Measurements from ENCODE around the gene TM4SF18.
A peak's percentile ranks its signal among the peaks of the same experiment; 100 is the strongest.

Gene TM4SF18

DNA sequence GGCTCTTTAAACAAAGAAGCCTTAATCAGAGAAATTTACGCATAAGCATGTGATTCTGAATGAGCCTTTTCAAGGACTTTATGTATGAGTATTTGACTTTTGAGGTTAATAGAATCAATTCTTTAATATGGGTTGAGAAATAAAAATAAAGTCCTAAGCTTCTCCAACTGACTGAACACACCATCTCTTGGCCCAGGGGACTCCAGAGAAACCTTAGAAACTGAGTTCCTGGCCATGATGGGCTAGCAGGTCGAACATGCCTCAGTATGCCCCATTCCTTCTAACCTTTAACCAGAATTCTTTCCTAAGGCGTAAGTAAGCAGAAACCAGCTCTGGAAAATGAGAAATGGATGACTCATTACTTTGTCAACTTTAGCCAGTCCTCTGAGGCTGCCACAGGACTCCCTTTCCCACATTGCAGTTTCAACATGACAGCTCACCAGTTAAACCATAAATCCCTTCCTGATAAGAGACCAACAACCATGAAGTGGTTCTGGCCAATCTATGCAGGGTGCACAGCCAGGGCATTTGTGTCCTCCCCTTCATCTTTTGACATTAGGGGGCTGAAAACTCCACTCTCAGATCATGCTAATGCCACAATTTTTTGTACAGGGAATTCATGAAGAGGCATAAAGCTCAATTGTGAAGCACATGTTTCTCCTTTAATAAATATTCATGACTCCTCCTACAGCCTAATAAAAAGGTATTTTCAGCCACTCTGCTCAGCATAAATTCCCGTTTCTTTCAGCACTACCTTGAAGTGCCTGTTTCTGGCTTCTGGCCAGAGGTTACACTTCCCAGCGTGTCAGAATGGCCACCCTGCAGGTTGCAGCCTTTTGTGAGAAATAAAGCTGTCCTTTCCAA is 33.3 kb downstream of the TM4SF18 start:
- TF ChIP-seq SNAI2 (CRISPR knock-in tag; IDR thresholded peaks at IDR 0.05) (0 out of 2 replicates have a peak, but pooled peaks have one; percentile 14), ISL1 (CRISPR knock-in tag; IDR thresholded peaks at IDR 0.05) (peak; percentile 53), ZFP3 (CRISPR knock-in tag; IDR thresholded peaks at IDR 0.05) (peak; percentile 53; the same call in 1 of the 2 replicates), CSDC2 (CRISPR knock-in tag; IDR thresholded peaks at IDR 0.05) (peak; percentile 82), RARB (CRISPR knock-in tag; IDR thresholded peaks at IDR 0.05) (no peak)
- peak; percentile 96 for ATAC-seq

DNA sequence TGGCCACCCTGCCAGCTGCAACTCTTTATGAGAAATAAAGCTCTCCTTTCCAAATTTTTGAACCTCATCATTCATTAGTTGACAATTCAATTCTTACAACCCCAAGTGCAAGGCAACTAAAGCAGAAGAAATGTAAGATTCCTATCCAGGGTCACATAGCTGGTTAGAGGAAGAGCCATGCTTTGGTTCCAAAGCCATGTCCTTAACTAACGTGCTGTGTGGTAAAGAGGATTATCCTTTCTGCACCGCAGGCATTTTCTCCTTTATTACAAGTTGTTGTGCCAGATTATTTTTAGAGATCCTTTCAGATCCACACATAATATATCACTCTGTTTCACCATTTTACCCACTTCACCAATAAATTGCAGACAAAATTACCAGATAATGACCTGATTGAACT is 36.5 kb downstream of the TM4SF18 start:
- no peak for ATAC-seq
- TF ChIP-seq, protein P1, sequence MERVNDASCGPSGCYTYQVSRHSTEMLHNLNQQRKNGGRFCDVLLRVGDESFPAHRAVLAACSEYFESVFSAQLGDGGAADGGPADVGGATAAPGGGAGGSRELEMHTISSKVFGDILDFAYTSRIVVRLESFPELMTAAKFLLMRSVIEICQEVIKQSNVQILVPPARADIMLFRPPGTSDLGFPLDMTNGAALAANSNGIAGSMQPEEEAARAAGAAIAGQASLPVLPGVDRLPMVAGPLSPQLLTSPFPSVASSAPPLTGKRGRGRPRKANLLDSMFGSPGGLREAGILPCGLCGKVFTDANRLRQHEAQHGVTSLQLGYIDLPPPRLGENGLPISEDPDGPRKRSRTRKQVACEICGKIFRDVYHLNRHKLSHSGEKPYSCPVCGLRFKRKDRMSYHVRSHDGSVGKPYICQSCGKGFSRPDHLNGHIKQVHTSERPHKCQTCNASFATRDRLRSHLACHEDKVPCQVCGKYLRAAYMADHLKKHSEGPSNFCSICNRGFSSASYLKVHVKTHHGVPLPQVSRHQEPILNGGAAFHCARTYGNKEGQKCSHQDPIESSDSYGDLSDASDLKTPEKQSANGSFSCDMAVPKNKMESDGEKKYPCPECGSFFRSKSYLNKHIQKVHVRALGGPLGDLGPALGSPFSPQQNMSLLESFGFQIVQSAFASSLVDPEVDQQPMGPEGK (CRISPR knock-in tag; IDR thresholded peaks at IDR 0.05; ENCODE audit: borderline replicate concordance) = no peak
- TF ChIP-seq ZC3H10 (CRISPR knock-in tag; IDR thresholded peaks at IDR 0.05) = no peak
- no peak for TF ChIP-seq ZFP3 (CRISPR knock-in tag; IDR thresholded peaks at IDR 0.05)

DNA sequence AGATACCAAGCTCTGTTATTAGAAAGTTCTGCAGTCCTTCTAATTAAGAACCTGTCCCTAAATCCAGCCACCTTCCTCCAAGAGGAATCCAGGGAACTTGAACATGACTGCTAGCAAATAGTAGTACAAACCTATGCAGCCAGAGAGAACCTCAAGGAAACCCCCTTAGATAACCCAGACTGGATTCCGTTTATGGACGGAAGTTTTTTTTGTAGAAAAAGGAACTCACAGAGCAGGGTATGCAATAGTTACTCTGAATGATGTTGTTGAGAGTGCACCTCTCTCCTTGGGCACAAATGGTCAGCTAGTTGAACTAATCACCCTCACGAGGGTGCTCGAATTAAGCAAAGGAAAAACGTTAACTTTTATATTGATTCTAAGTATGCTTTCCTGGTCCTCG is 40.8 kb downstream of the TM4SF18 start:
- ATAC-seq = no peak
- TF ChIP-seq ESRRG (CRISPR knock-in tag; IDR thresholded peaks at IDR 0.05) = no peak
- TF ChIP-seq GLIS3 (CRISPR knock-in tag; IDR thresholded peaks at IDR 0.05) = no peak
- no peak for TF ChIP-seq SNAI2 (CRISPR knock-in tag; IDR thresholded peaks at IDR 0.05)
- TF ChIP-seq ZFP3 (CRISPR knock-in tag; IDR thresholded peaks at IDR 0.05) = no peak
- TF ChIP-seq ZFP30 (CRISPR knock-in tag; IDR thresholded peaks at IDR 0.05) = no peak
- no peak for TF ChIP-seq OSR1 (CRISPR knock-in tag; IDR thresholded peaks at IDR 0.05)
- no peak for TF ChIP-seq ZC3H10 (CRISPR knock-in tag; IDR thresholded peaks at IDR 0.05)
- no peak for TF ChIP-seq CSDC2 (CRISPR knock-in tag; IDR thresholded peaks at IDR 0.05)
- TF ChIP-seq TCF4 (CRISPR knock-in tag; IDR thresholded peaks at IDR 0.05; ENCODE audit: borderline replicate concordance) = no peak
- no peak for TF ChIP-seq PPARA (CRISPR knock-in tag; IDR thresholded peaks at IDR 0.05; ENCODE audit: borderline replicate concordance)
- TF ChIP-seq, protein P1 (CRISPR knock-in tag; IDR thresholded peaks at IDR 0.05; ENCODE audit: borderline replicate concordance) = no peak
- no peak for TF ChIP-seq ZNF8 (CRISPR knock-in tag; IDR thresholded peaks at IDR 0.05)
- no peak for TF ChIP-seq BACH2 (CRISPR knock-in tag; IDR thresholded peaks at IDR 0.05; ENCODE audit: borderline replicate concordance)
- TF ChIP-seq, protein P2, sequence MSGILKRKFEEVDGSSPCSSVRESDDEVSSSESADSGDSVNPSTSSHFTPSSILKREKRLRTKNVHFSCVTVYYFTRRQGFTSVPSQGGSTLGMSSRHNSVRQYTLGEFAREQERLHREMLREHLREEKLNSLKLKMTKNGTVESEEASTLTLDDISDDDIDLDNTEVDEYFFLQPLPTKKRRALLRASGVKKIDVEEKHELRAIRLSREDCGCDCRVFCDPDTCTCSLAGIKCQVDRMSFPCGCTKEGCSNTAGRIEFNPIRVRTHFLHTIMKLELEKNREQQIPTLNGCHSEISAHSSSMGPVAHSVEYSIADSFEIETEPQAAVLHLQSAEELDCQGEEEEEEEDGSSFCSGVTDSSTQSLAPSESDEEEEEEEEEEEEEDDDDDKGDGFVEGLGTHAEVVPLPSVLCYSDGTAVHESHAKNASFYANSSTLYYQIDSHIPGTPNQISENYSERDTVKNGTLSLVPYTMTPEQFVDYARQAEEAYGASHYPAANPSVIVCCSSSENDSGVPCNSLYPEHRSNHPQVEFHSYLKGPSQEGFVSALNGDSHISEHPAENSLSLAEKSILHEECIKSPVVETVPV (CRISPR knock-in tag; IDR thresholded peaks at IDR 0.05) = no peak
- TF ChIP-seq ZNF565 (CRISPR knock-in tag; conservative IDR thresholded peaks at IDR 0.05; ENCODE audit: low read depth) = no peak
- TF ChIP-seq, protein P3, sequence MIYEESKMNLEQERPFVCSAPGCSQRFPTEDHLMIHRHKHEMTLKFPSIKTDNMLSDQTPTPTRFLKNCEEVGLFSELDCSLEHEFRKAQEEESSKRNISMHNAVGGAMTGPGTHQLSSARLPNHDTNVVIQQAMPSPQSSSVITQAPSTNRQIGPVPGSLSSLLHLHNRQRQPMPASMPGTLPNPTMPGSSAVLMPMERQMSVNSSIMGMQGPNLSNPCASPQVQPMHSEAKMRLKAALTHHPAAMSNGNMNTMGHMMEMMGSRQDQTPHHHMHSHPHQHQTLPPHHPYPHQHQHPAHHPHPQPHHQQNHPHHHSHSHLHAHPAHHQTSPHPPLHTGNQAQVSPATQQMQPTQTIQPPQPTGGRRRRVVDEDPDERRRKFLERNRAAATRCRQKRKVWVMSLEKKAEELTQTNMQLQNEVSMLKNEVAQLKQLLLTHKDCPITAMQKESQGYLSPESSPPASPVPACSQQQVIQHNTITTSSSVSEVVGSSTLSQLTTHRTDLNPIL (CRISPR knock-in tag; IDR thresholded peaks at IDR 0.05; ENCODE audit: low read depth) = no peak
- no peak for TF ChIP-seq ZNF70 (CRISPR knock-in tag; IDR thresholded peaks at IDR 0.05)
- TF ChIP-seq ISL1 (CRISPR knock-in tag; IDR thresholded peaks at IDR 0.05) = no peak

DNA sequence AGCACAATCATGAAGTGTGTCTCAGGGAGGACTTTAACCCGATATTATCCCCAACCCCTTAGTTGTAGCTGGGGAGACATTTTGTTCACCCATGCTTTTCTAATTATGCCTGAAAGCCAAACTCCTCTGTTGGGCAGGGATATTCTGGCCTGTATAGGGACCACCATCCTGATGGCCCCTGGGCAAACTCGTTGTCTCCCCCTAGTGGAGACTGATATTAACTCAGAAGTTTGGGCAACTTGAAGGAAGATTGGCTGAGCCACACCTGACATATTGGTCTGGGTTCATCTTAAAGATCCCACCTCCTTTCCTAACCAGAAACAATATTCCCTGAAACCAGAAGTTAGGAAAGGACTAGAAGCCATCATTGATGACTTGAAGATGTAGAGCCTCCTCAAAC is 42.3 kb downstream of the TM4SF18 start:
- no peak for ATAC-seq
- no peak for TF ChIP-seq ZNF70 (CRISPR knock-in tag; IDR thresholded peaks at IDR 0.05)
- no peak for TF ChIP-seq ZFP3 (CRISPR knock-in tag; IDR thresholded peaks at IDR 0.05)
- TF ChIP-seq ZNF8 (CRISPR knock-in tag; IDR thresholded peaks at IDR 0.05) = no peak
- TF ChIP-seq SNAI2 (CRISPR knock-in tag; IDR thresholded peaks at IDR 0.05) = no peak
- TF ChIP-seq, protein P1 (CRISPR knock-in tag; IDR thresholded peaks at IDR 0.05; ENCODE audit: borderline replicate concordance) = no peak
- TF ChIP-seq, protein P2 (CRISPR knock-in tag; IDR thresholded peaks at IDR 0.05) = no peak
- TF ChIP-seq ESRRG (CRISPR knock-in tag; IDR thresholded peaks at IDR 0.05) = no peak
- TF ChIP-seq, protein P4, sequence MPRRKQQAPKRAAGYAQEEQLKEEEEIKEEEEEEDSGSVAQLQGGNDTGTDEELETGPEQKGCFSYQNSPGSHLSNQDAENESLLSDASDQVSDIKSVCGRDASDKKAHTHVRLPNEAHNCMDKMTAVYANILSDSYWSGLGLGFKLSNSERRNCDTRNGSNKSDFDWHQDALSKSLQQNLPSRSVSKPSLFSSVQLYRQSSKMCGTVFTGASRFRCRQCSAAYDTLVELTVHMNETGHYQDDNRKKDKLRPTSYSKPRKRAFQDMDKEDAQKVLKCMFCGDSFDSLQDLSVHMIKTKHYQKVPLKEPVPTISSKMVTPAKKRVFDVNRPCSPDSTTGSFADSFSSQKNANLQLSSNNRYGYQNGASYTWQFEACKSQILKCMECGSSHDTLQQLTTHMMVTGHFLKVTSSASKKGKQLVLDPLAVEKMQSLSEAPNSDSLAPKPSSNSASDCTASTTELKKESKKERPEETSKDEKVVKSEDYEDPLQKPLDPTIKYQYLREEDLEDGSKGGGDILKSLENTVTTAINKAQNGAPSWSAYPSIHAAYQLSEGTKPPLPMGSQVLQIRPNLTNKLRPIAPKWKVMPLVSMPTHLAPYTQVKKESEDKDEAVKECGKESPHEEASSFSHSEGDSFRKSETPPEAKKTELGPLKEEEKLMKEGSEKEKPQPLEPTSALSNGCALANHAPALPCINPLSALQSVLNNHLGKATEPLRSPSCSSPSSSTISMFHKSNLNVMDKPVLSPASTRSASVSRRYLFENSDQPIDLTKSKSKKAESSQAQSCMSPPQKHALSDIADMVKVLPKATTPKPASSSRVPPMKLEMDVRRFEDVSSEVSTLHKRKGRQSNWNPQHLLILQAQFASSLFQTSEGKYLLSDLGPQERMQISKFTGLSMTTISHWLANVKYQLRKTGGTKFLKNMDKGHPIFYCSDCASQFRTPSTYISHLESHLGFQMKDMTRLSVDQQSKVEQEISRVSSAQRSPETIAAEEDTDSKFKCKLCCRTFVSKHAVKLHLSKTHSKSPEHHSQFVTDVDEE (CRISPR knock-in tag; IDR thresholded peaks at IDR 0.05) = no peak
- no peak for TF ChIP-seq RARB (CRISPR knock-in tag; IDR thresholded peaks at IDR 0.05)
- no peak for TF ChIP-seq ISL1 (CRISPR knock-in tag; IDR thresholded peaks at IDR 0.05)
- no peak for TF ChIP-seq TOX (CRISPR knock-in tag; IDR thresholded peaks at IDR 0.05; ENCODE audit: borderline replicate concordance)
- no peak for TF ChIP-seq TCF4 (CRISPR knock-in tag; IDR thresholded peaks at IDR 0.05; ENCODE audit: borderline replicate concordance)
- TF ChIP-seq ZNF565 (CRISPR knock-in tag; conservative IDR thresholded peaks at IDR 0.05; ENCODE audit: low read depth) = no peak
